Uterus (tissue), 4 donors: ENCODE results near the gene HLCS. TPM values are rescaled to one million over a fixed set of nuclear protein-coding genes. Genes with fewer than 3 reads are reported as not detected.

Experiments used
- DNase-seq, 2 donors: peaks; one replicate each; pipeline ENCODE4 v3.0.0-alpha.2; 2019 to 2020
- H3K27ac ChIP-seq, 2 donors: fragments of 200-600 bp; sonication (generic); 1 replicate in 1 of 2; 2 replicates in 1 of 2; pipeline ENCODE4 v1.5.1; 2016 to 2018
- H3K27me3 ChIP-seq, 2 donors: fragments of 200-600 bp; sonication (generic); one replicate each; pipeline ENCODE4 v1.5.1; 2018 to 2019; ENCODE audit warnings: control low read depth in 1 of 2
- H3K36me3 ChIP-seq, 2 donors: fragments of 200-600 bp; sonication (generic); one replicate each; pipeline ENCODE4 v1.5.1; 2019; ENCODE audit warnings: control low read depth in 1 of 2
- H3K4me1 ChIP-seq, 2 donors: fragments of 200-600 bp; sonication (generic); one replicate each; pipeline ENCODE4 v1.5.1; 2018 to 2019; ENCODE audit warnings: control low read depth in 1 of 2
- H3K4me3 ChIP-seq, 2 donors: fragments of 200-600 bp; sonication (generic); 1 replicate in 1 of 2; 2 replicates in 1 of 2; pipeline ENCODE4 v1.5.1; 2018 to 2019; ENCODE audit warnings: mild to moderate bottlenecking in 1 of 2
- H3K9me3 ChIP-seq, 2 donors: fragments of 200-600 bp; sonication (generic); one replicate each; pipeline ENCODE4 v1.5.1; 2019; ENCODE audit warnings: control low read depth in 1 of 2
- CTCF ChIP-seq, 4 experiments: fragments of 200-600 bp in 2 of 4; fragments of 450-650 bp in 2 of 4; sonication (generic) in 2 of 4; IDR thresholded peaks; one replicate each; pipeline ENCODE4 v1.5.1; 2016 to 2019; ENCODE audit warnings: antibody characterized with exemption in 4 of 4, mild to moderate bottlenecking in 2 of 4, moderate library complexity in 1 of 4
- POLR2A ChIP-seq, 2 donors: fragments of 450-650 bp; IDR thresholded peaks; one replicate each; pipeline ENCODE4 v1.6.1; 2016; ENCODE audit warnings: antibody characterized with exemption in 2 of 2, mild to moderate bottlenecking in 1 of 2, moderate library complexity in 1 of 2
- intact Hi-C: fragments of 100-400 bp; cut with DNase I; formaldehyde crosslinking; loops from one replicate; pipeline ENCODE4 v1.15.1; 2023; ENCODE audit warnings: low total_unique reads
- total RNA-seq, 4 donors: library from RNA; depleted of rRNA in 3 of 4; stranded (reverse); fragments of >200 nt in 3 of 4; gene quantifications; one replicate each; pipeline versions ENCODE4 v1.1.0 to v1.2.4, GENCODE V29; 2014 to 2023
- donor health status: DM: yes; HTN: yes; CAD: no.

HLCS gene
- total RNA-seq, 4 donors from 2014 or later, result 3.8 to 31.4 (median 15.4) TPM

- no peaks in the 10 kb centered on the region for H3K9me3 ChIP-seq
- no peaks in the 10 kb centered on the region for H3K4me1 ChIP-seq
- DNase-seq, result no peak
- TF ChIP-seq POLR2A (IDR thresholded peaks at IDR 0.05), result no peak
- TF ChIP-seq CTCF (IDR thresholded peaks at IDR 0.05), result no peak
- intact Hi-C loops, result no loop called here
- H3K4me3 ChIP-seq, result no peak overlapping the region
- H3K27ac ChIP-seq, result no peak overlapping the region
- no peaks in the 10 kb centered on the region for H3K27me3 ChIP-seq
- H3K36me3 ChIP-seq, result no peaks in the 10 kb centered on the region
Observed at GRCh38 chr21:36863260-36863659, 103.2 kb downstream of the HLCS start.

GRCh38 chr21:36861595-36862323 lies 104.7 kb downstream of the HLCS start:
- TF ChIP-seq POLR2A (IDR thresholded peaks at IDR 0.05) (no peak), CTCF (IDR thresholded peaks at IDR 0.05) (no peak)
- H3K9me3 ChIP-seq, result no peaks in the 10 kb centered on the region
- no peak overlapping the region for H3K4me3 ChIP-seq
- H3K4me1 ChIP-seq, result no peaks in the 10 kb centered on the region
- no peak for DNase-seq
- H3K27me3 ChIP-seq, result no peaks in the 10 kb centered on the region
- no peak overlapping the region for H3K27ac ChIP-seq
- intact Hi-C loops, result no loop called here
- no peaks in the 10 kb centered on the region for H3K36me3 ChIP-seq

GRCh38 chr21:36860736-36861594 lies 105.5 kb downstream of the HLCS start:
- TF ChIP-seq POLR2A (IDR thresholded peaks at IDR 0.05), result no peak
- no peak for TF ChIP-seq CTCF (IDR thresholded peaks at IDR 0.05)
- H3K27ac ChIP-seq, result peak overlapping the region in 1 of 2 donors; percentile 8

GRCh38 chr21:36859744-36860501 lies 106.5 kb downstream of the HLCS start:
- Histone ChIP-seq H3K9me3 (no peaks in the 10 kb centered on the region), H3K4me3 (no peak overlapping the region), H3K4me1 (no peaks in the 10 kb centered on the region), H3K27ac (peak overlapping the region in 1 of 2 donors; percentile 8), H3K36me3 (no peaks in the 10 kb centered on the region), H3K27me3 (no peaks in the 10 kb centered on the region)
- peak; percentile 31 to 70 for DNase-seq
- intact Hi-C loops, result no loop called here
- no peak for TF ChIP-seq POLR2A (IDR thresholded peaks at IDR 0.05)
- TF ChIP-seq CTCF (IDR thresholded peaks at IDR 0.05), result no peak

More at GRCh38 chr21:36860736-36861594, 105.5 kb downstream of the HLCS start:
- H3K4me3 ChIP-seq, result no peak overlapping the region
- no peaks in the 10 kb centered on the region for H3K9me3 ChIP-seq
- H3K27me3 ChIP-seq, result no peaks in the 10 kb centered on the region
- H3K4me1 ChIP-seq, result no peaks in the 10 kb centered on the region
- intact Hi-C loops, result no loop called here
- H3K36me3 ChIP-seq, result no peaks in the 10 kb centered on the region
- DNase-seq, result no peak
